IPS-NIHi7 (cell line): ENCODE data around the gene LRRC28.

Experiments
- DNase-seq: peaks from one replicate; pipeline ENCODE4 v3.0.0; 2012; ENCODE audit warnings: mixed read lengths; ENCODE audit errors: extremely low spot score

LRRC28 gene

DNA sequence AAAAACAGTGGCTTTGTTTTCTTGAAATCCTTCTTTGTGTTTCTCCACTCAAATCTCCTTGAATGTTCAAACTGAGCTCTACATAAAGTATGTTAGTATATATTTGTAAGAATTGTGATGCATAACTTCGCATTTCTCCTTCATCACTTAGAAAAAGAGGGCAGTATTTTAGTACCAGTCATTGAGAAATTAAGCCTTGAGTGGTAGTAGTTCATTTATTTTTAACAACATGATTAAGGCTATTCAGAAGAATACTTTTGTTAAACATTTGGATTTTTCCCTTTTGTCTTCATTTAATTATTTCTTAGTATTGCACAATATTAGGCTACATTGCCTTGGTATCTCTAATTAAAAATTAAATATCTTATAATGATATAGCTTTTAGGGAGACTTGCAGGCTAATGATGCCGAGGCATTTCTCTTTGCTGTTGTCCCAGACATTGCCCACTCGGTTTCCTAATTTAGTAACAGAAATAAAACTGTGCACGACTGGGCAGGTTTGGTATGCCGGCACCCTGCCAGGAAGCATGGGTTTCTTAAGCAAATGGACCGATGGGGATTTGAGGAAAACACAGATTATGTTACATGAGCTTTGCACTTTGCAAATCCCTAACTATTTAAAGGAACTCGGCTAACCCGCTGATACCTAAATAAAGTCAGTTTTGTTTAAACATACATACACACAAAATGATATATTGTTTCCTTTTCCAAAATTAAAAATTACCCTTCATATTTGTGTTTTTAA, 54.7 kb downstream of the LRRC28 start:
- no peak for DNase-seq

DNA sequence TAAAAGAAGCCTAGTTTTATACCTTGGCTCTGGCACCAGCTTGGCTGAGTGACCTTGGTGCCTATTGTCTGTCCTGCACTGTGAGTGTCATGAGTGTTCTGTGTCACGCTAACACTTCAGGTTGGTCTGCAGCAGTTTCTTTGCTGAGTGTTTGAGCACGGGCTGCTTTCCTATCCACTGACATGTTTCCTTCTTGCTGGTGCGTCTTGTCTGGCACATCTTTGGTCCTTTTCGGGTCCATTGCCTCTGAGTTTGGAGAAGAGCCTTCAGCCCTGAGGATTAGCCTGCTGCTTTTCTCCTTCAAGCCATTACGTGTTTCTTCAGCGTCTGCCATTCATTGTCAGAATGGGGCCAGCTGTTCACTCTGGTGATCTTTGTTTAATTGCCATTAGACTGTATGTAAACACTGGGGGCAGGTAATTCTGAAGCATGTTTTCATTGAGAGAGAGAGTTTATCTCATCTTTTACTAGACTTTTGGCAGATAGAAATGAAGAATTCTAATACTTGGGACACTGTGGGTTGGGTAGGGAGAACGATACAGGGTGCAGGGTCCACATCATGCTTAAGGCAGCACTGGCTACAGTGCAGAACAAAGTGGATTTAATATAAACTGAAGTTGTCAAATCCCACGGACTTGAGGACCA, 55.5 kb downstream of the LRRC28 start:
- no peak for DNase-seq

DNA sequence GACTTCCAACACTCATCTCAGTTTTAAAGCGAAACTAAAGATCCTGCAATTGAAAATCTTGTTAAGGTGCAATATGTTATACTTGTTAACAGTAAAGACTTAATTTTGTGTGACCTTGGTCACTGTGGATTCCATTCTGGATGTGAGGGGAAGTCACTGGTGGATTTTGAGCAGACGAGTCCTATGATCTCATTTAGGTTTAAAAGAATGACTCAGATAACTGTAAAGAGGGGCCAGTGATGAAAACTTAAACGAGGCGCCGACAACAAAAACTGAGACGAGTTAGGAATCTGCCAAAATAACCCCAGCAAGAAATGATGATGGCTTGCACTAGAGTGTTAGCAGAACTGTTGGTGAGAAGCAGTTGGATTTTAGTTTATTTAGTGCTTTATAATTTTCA, 56.5 kb downstream of the LRRC28 start:
- no peak for DNase-seq

DNA sequence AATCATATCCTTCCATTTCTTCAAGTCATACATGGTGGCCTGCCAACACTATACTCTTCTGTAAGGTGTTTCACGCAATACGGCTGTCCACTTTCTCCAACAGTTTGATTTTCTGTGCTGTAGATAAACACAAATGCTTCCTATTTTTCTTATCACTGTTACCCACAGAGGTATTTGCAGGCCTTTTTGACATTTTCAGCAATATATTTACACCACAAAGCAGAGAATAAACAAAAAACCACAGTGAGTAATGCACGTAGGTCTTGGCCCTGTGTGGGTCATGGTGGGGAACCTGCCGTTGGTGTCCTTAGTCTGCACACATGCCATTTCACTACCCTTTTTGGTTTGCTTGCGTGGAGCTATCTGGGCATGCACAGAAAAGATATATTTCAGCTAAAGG, 59.5 kb downstream of the LRRC28 start:
- DNase-seq: no peak

DNA sequence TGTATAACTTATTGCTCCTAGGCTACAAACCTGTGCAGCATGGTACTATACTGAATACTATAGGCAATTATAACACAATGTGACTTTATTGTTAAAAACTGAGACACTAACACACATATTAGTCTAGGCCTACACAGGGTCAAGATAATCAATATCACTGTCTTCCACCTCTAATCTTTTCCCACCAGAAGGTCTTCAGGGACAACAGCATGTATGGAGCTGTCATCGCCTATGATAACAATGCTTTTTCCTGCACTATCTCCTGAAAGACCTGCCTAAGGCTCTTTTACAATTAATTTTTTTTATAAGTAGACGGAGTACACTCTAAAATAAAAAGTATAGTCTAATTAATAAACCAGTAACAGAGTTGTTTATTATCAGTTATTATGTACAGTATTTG, 60.9 kb downstream of the LRRC28 start:
- DNase-seq: no peak

DNA sequence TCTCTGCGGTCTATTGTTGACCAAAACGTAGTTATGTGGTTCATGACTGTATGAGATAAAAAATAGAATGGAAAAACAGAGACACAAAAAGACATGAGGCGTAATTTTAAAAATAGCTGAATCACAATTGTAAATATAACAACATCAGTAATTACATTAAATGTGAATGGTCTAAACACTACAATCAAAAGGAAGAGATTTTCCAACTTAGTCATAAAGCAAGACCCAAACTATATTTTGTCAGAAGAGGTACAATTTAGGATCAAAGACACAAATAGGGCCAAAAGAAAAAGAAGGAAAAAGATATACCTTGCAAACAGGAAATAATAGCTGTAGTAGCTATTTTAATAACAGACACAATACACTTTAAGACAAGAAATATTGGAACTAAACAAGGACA, 61.5 kb downstream of the LRRC28 start:
- no peak for DNase-seq

DNA sequence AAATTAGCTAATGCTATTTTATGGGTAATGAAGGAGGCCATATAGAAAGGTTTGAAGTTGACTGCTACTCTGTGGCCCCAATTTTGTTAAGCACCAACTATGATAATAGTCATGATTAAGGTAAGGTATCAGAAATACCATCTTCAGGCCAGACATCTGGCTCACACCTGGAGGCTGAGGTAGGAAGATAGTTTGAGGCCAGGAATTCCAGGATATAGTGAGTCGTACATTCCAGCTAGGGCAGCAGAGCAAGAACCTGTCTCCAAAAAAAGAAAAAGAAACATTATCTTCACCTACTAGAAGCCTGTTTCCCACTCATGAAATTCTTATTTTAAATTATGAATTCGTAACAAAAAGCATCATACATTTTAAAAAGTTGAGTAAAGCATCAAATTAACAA, 64.4 kb downstream of the LRRC28 start:
- no peak for DNase-seq

DNA sequence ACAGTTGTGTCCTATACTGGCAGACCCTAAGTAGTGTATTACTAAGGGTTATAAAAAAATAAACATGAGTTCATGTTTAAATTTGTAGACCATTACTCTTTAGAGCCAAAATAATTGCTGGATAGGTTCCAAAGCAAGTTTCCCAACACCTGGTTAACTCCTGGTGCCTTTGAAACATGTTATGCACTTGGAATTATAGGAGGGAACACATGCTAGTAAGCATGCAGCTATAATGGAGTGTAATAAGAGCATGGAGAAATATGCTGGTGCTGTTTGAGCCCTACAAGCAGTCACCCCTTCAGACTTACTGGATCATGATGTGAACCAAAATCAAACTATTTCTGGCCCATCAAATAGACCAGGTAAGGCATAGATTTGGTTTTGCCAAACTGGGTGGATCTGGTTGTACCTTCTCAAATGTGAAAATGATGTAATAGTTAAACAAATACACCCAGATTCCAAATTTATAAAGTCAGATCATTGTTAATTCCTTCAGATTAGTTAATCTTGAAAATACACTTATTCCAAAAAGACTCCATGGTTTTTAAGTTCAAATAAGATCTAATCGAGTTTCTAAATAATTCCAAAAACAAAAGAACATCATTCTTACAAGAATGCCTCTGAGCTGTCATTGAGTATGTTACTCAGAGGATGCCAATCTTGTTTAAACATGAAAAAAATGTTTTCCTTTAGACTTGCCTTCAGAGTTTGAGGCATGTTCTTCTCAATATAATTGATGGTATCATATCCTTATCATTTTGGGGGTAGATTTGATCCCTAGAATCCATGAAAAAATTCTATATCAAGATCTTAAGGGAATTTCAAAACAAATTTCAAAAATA, 69.3 kb downstream of the LRRC28 start:
- no peak for DNase-seq

DNA sequence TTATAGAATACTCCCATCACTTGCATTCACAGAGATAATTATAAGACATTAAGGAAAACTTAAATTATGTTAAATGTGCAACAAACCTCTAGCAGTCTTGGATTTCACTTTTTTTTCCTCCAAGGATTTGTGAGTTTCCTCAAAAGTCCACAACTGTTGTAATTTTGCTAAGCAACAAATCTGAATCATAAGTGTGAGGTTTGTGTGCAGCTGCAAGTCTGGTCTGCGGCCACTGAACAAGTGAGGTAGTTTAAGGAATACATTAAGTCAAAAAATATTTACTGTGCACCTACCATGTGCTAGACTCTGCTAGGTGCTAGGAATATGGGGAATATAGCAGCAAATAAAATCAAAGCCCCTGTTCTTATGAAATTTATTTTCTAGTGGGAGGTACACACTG, 70.2 kb downstream of the LRRC28 start:
- no peak for DNase-seq

DNA sequence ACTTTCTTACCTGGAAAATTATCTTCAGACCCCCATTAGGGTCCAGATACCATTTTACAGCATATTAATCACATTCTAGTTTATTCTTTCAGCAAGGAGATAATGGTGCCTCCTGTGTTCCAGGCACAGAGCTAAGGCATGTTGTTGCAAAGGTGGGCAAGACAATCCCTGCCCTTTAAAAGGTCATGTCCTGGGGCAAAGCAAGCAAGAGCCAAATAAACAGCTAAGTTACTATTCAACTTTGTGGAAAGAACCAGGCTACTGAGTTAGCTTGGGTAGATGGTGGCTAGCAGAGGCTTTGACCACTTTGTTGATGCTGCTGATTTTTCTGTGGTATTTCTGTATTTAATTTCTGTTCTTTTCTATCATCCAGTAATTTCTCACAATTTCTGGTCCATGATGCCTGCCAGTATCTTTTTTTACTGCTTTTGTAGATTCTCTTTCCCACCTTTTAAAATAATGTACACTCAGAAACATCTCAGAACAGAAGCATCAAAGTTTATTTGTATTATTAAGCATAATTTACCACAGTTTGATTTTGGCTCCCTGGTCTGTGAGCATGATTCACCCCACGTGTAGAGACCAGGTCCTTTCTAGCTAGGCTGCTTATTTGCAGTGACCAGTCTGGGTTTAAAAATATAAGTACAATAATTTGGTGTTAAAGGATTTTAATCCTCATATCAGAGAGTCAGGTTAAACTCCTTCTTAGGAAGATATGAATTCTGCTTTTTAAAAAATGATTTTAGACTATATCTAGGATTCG, 71.5 kb downstream of the LRRC28 start:
- DNase-seq: no peak

DNA sequence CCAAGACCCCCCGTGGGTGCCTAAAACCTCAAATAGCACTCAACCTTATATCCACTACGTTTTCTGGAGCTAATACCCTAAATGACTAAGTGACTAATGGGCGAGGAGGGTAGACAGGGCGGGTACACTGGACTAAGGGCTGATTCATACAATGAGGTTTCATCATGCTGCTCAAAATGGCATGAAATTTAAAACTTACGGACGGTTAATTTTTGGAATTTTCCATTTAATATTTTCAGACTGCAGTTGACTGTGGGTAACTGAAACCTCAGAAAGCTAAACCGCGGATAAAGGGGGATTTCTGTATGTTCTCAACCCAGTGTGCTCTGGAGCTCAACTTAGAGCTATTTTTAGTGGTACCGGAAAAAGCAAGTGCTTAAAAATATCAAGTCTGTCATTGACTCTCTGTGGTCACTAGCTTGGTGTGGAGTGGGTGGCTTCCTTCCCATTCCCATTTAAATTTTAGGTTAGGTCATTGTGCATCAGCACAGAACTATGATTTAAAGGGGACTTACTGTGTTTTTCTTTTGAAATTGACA, 72.9 kb downstream of the LRRC28 start:
- no peak for DNase-seq

DNA sequence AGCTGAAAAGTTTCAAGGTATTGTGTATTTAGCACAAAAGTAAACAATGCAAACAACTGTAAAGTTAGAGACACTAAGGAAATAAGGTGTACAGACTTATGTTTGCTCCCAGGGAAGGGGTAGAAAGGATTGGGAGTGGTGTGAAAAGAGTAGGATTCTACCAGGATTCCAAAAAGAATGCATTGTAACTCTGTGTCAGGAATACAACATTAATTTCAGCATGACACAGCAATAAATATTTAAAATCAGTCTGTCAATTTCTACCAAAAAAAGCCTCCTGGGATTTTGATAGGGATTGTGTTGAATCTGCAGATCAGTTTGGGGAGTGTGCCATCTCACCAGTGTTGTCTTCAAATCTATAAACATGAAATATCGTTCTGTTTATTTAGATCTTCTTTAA, 73.4 kb downstream of the LRRC28 start:
- DNase-seq: no peak

DNA sequence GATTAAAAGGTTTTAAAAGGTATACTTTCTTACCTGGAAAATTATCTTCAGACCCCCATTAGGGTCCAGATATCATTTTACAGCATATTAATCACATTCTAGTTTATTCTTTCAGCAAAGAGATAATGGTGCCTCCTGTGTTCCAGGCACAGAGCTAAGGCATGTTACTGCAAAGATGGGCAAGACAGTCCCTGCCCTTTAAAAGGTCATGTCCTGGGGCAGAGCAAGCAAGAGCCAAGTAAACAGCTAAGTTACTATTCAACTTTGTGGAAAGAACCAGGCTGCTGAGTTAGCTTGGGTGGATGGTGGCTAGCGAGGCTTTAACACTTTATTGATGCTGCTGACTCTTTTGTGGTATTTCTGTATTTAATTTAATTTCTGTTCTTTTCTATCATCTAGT, 75.0 kb downstream of the LRRC28 start:
- DNase-seq: no peak

DNA sequence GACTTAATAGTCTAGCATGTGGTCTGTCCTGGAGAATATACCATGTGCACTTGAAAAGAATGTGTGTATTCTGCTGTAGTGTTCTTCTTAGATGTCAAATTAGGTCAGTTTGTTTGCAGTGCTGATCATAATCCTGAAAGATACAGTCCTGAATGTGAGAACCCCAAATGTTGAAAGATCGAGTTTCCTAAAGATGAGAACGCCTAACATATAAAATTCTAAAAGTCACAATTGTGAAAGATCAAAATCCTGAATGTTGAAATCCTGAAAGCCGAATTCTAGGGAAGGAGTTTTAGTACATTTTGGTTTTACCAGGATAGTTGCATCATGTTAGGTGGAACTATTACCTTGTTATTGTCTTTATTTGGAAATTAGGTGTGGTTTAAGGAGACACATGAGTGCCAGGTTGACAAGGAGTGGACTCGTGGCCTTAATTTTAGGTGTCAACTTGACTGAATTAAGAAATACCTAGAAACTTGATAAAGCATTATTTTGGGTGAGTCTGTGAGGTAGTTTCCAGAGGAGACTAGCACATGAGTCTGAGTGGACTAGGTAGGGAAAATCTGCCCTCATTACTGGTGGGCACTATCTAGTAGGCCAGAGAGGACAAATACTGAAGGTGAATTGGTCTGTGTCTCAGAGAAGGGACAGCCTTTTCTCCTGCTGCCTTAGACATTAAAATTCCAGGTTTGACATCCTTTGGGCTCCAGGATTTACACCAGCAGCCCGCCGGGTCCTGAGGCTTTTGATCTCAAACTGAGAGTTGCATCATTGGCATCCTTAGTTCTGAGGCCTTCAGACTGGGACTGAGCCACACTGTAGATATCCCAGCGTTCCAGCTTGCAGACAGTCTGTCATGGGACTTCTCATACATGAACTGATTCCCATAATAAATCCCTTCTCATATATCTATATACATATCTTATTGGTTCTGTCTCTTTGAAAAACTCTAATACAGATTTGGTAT, 77.1 kb downstream of the LRRC28 start:
- no peak for DNase-seq

DNA sequence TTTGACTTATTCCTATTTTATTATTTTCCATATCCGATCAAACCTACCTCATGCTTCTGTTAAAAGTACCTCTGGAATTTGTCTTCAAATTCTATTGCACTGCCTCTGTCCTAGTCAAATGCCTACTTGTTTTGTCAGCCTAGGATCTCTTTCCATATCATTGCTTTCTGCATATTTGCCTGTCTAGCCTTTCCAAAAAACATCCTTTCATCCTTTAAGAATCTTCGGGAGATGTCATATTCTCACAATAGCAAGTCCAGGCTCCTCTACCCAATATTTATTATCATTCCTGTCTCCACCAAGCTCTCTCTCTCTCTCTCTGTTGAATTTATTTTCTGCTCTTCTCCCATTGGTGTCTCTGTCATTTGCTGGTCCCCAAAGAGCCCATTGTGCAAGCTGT, 80.1 kb downstream of the LRRC28 start:
- DNase-seq: no peak

DNA sequence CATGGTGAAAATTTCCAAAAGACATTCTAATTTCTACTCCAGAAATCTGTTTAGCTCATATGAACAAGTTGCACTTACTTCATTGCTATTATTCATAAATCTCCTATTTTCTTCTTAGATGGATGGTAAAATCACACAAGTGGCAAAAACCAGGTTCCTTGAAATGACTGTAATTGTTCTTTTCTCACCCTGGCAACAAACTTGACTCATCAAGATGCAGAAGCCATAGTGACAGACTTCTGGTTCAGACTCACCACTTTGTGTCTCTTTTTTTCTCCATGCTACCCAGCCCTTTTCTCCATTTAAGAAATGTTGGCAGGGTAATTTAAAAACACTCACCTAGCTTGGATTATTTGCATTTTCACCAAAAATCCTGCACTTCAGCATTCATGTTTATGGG, 82.1 kb downstream of the LRRC28 start:
- DNase-seq: no peak

DNA sequence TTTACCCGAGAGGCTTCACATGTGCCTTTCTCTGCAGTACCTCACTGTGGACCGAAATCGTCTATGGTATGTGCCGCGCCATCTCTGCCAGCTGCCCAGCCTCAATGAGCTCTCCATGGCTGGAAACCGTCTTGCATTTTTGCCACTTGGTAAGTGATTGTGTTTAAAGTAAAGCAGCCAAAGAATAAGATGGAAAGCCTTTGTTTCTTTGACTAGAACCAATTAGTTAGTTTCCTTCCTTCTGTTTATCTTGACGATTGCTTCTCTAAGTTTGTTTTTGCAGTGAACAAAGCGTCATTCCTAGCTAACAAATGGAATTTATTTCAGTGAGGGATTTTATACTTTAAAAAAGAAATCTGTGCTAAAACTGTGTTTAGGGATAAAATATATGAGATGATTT, 82.7 kb downstream of the LRRC28 start:
- no peak for DNase-seq

DNA sequence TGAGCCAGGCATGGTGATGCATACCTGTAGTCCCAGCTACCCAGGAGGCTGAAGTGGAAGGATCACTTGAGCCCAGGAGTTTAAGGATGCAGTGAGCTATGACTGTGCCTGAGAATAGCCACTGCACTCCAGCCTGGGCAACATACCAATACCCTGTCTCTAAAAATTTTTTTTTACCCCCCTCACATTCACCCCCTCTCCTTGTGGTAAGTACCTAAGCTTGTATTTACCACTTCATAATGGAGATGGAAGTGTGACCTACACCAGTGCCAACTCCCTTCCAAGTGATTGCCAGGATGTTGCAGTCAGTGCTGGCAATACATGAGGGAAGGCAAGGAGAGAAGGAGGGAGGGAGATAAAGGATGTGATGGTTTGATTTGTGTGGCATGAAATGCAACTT, 84.2 kb downstream of the LRRC28 start:
- no peak for DNase-seq

DNA sequence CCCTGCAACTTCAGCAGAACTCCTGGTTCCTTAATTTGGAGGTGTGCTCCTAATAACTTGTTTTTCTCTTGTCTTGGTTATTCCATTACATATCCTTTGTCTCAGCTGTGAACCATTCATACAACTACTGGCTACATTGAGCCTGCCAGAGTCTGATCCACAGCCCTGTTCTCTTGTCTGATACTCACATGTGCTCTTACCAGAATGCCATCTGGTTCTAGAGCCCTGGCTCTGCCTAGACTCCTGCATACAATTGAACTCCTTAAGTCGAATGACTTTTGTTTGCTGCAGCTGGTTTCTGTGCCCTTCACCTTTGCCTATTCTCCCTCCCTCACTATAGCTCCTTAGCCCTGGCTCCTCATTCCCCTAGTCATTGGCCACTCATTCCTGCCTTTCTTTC, 85.5 kb downstream of the LRRC28 start:
- DNase-seq: no peak

DNA sequence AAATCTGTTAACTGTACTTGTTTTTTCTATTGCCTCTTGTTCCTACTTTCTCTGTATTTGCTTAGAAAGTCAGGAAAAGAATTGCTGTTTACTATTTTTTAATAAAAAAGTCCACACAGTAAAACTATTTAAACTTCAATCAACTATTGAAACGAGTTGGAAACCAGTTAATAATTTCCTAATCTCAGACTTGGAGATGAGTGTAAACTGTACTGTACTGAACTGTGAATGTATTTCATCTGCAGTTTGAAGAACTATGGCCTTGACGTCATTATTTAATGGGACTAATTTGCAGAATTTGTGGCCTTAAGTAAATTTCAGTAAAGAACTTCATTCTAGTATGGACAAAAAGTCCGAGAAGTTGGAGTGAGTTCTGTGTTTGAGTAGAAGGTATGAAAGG, 89.1 kb downstream of the LRRC28 start:
- no peak for DNase-seq

DNA sequence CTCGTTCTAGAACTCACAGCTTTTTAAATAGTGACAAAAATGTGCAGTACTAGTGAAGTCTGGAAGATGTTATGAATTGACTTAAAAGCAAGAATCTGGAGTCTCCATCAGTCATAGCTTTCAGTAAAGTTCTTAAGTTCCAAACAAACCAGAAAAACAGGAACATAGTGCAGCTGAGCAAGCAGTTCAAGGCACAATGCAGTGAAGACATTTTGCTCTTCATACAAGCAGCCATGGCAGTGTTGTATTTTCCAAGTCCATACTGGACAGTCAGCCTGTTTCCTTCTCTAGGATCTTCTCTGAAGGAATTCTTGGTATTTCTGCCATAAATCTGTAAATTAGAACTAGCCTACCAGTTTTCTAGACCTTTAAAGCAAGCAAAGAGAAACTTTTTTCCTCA, 90.5 kb downstream of the LRRC28 start:
- no peak for DNase-seq
